A204.1 (cell line): ENCODE data around the gene AMER3.
"Not testable (repeated sequence)": the region's sequence is repeated elsewhere in the genome, so short reads cannot be mapped to it uniquely, and the experiment has no call there.

Experiments used
- FAIRE-seq: peaks from 2 replicates; lab custom pipeline; 2012; peaks lifted over from hg19 to GRCh38; lab: Jason Lieb, UNC

Gene AMER3, protein sequence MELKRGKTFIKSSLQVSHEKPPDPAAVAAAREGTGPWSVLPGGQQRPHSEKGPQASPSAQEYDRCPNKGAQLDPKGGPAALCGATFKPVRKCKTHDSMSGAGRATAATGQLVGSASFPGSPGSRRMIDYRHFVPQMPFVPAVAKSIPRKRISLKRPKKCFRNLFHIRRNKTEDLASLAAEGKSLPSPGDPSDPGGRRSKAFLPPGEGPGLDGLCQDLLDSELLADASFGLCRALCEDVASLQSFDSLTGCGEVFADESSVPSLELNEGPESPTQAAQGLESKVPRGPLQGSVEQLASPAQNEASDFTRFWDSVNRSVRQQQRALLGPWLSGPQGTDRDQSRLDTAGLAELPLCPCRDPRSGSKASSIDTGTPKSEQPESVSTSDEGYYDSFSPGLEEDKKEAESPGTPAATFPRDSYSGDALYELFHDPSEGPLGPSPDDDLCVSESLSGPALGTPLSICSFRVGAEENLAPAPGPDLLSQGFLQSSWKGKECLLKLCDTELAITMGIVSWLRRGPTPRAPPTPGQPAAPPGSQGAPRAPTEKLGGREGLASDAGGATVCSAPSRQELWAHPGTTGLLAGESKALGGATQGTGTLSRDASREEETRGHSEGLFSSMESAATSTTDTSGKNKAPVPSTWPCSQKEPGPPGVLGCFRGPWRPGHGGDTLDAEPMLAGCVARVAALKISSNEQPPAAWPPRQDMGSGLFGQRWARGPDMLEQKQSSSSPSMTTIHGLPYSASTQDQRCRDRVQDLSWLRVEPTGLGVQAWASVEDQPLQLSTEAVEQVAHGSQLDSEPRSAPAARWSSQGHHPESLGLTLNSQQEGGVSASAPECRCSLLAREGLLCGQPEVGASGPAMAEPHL

DNA sequence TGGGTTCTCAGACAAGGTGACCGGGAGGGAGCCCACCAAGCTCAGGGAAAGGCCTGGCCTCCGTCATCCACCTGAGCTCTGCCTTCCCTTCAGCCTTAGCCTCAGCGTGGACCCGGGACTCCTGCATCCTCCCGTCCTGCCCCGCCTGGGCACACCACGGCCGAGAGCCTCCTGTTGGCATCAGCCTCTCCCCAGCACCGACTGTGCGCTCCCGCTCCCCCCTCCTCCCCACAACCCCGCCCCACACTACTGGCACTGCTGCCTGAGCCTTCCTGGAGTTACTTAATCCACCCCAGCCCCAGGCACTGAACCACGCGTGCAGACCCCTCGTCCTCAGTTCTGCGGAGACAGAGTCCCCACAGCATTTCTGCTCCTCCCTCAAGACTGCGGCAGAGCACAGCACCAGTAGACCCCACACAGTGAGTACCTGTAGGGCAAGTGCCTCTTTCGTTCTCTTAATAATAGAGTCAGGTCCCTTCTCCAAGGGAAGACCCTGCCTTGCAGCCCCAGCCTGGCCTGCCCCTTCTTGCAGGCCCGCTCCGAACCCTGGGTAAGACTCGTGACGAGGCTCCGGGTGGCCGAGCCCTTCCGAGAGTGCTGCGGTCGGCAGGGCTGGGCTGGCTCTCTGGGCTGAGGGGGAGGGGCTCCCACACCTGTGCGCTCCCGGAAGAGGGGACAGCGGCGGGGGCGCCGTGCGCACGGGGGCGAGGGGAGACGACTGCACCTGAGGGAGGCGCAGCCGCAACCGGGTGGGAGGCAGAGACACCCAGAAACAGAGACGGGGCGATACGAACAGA, at the start of gene AMER3:
Gene AMER3, plus strand, starts transcription at position 285 of the 797 bp plus-strand sequence. CDS start 6,533 bp downstream, outside the sequence.
- FAIRE-seq: no peak

DNA sequence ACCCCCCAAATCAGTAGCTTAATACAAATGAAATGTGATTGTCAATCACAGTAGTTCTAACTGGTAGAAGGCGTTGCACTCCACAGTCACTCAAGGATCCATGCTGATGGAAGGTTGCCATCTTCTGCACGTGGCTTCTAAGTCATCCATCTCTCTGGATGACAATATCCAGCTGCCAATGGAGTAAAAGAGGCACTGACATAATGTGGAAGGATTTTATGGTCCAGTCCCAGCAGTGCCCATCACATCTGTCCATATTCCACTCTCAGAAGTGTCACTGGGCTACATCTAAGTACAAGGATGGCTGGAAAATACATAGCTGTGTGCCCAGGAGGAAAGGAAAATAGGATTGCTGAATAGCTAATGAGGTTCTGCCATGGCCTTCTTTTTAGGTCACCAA, 40.5 kb upstream of the AMER3 start:
- FAIRE-seq: not testable (repeated sequence)

DNA sequence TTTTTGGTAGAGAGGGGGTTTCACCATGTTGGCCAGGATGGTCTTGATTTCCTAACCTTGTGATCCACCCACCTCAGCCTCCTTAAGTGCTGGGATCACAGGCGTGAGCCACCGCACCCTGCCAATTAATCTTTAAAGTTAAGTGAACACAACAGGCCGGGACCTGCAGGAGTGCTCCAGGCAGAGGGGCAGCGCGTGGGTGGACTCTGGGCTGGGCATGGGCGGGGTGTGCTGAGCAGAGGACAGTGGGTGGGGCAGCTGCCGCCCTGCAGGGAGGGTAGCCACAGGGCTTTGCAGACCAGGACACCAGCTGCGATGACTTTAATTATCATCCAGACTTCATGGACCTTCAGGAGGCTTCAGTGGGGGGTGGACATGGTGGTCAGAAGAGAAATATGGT, 35.3 kb upstream of the AMER3 start:
- no peak for FAIRE-seq

DNA sequence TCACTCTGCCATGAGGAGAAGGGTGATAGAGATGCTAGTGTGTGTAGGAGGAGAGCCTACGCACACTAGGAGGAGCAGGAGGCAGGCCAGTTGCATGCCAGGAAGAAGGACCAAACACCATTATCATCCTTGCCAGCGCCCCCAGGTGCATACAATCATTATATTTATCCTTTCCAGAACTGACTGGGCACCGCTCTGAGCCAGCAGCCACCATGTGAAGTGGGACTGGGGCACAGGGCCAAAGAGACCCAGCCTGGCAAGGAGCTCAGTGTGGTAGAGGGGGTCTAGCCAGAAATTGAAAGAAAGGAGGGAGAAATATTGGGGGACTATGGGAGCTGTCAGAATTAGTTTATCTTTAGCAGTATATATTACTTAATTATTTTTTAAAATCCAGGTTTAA, 34.8 kb upstream of the AMER3 start:
- FAIRE-seq: no peak

DNA sequence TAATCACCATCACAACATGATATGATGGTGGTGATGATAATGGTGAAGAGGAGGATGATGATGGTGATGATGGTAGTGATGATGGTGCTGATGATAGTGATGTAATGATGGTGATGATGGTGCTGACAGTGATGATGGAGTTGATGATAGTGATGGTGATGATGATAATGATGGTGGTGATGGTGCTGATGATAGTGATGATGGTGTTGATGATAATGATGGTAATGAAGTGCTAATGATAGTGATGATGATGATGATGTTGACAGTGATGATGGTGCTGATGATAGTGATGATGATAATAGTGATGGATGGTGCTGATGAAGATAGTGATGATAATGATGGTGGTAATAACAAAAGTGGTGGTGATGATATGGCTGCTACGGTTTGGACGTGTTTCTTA, 30.9 kb upstream of the AMER3 start:
- no peak for FAIRE-seq

DNA sequence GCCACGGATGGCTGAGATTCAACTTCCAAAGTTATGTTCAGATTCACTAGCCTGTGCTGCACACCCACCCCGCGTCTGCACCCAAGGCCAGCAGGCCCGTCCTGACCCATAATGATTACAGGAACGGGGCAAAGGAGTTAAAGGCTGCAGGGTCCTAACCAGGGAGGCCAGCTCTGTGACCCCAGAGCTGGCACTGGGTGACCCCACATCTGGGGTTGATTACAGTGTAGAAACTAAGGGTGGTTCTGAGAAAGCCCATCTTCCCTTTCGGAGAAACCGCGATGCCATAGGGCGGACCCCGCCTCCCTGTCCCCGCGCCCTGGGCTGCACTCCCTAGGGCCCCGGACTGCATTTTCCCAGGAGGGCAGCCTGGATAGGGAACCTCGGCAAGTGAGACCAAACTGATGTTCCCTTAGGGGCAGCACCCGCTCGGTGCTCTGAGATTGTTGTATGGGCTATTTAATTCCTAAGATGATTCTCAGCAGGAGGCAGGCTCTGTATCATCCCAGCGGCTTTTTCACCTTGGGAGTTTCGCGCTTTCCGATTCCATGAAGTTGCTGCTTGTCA, 28.6 kb upstream of the AMER3 start:
- no peak for FAIRE-seq

GRCh38 chr2:130727286-130727924, 27.9 kb upstream of the AMER3 start:
- no peak for FAIRE-seq

DNA sequence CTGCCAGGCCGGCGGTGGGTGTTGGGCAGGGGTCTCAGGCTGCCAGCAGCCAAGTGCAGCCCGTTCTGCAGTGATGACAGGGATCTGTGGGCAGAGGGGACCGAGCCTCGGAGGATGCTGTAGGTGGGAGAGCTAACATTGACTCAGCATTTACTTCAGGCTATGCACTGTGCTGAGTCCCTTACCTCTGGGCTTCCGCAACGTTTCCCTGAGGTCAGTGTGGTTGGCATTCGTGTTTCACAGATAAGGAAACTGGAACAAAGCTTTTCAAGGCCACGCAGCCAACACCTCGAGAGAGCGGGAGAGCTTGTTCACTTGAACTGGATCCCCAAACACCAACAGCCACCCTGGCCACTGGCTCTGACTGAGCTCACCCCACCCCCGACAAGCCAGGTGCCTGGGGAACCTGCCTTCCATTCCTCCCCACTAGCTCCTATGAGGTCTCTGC, 27.3 kb upstream of the AMER3 start:
- no peak for FAIRE-seq

DNA sequence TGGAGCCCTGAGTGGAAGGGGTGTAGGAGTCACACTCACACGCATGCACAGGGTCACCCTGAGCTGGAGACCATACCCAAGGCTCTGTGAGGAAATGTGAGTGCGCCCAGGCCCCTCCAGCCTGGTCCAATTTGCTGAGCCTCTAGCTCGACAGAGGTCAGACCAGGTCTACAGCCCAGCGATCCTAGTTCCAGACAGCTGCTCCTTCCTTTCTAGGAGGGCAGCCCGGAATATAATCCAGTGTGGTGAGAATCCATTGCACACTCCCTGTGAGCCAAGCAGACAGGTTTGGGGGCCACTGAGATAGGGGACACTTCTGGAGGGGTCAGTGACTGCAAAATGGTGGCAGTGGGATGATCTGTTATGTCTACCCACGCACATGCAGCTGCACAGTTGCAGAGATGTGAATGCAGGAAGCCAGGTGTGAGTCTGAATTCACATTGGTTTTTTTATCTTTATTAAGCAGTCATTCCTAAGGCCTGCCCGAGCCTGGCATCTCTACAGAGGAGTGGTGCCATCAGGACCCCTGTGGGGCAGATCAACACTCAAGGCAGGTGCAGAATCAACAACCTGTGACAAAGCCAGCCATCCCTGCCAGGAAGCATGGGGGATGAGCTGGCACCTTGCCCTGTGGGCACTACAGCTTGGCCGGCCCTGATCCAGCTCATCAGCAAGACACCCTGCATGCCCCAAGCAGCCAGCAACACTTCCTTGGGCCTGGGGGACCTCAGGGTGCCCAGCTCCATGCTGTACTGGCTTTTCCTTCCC, 26.6 kb upstream of the AMER3 start, which contains the start of gene GPR148:
Gene GPR148, plus strand, starts transcription at position 522 of the 768 bp plus-strand sequence. Its CDS starts 82 bp downstream, at position 604.
- no peak for FAIRE-seq

DNA sequence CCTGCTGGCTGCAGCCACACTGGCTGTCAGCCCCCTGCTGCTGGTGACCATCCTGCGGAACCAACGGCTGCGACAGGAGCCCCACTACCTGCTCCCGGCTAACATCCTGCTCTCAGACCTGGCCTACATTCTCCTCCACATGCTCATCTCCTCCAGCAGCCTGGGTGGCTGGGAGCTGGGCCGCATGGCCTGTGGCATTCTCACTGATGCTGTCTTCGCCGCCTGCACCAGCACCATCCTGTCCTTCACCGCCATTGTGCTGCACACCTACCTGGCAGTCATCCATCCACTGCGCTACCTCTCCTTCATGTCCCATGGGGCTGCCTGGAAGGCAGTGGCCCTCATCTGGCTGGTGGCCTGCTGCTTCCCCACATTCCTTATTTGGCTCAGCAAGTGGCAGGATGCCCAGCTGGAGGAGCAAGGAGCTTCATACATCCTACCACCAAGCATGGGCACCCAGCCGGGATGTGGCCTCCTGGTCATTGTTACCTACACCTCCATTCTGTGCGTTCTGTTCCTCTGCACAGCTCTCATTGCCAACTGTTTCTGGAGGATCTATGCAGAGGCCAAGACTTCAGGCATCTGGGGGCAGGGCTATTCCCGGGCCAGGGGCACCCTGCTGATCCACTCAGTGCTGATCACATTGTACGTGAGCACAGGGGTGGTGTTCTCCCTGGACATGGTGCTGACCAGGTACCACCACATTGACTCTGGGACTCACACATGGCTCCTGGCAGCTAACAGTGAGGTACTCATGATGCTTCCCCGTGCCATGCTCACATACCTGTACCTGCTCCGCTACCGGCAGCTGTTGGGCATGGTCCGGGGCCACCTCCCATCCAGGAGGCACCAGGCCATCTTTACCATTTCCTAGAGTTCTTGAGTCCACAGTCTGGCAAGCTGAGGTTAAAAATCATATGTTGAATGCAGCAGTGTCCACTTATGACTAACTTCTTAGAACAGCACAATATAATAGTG, 25.7 kb upstream of the AMER3 start:
- FAIRE-seq: no peak

DNA sequence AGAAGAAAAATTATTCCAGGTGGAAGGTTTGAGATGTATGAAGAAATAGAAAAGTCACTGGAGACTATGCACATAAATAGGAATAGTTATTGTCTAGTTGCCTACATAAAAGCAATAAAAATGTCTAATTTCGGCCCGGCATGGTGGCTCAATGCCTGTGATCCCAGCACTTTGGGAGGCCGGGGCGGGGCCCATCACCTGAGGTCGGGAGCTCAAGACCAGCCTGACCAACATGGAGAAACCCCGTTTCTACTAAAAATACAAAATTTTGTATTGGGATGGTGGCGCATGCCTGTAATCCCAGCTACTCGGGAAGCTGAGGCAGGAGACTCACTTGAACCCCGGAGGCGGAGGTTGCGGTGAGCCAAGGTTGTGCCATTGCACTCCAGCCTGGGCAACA, 23.1 kb upstream of the AMER3 start:
- FAIRE-seq: not testable (repeated sequence)

GRCh38 chr2:130735200-130735599, 20.1 kb upstream of the AMER3 start:
- FAIRE-seq: no peak

- FAIRE-seq: no peak
Observed at GRCh38 chr2:130736487-130736886, 18.9 kb upstream of the AMER3 start.

DNA sequence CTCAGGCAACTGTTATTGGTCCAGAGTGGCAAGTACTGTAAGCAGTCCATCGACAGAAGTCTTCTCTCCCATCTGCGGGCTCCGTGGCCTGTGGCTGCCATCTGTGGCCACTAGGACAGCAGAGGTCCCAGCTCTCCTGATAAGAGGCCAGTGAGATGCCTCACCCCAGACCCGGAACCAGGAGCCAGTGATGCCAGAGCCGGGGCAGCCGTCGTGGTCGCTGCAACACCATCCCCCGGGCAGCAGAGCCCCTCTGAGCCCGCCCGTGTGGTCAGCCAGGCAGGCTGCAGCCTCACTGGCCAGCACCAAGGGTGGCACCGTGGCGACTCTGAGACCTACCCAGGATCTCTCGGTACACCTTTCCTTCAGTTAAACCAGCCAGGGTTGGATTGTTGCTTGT, 17.7 kb upstream of the AMER3 start:
- no peak for FAIRE-seq

GRCh38 chr2:130740671-130741070, 14.7 kb upstream of the AMER3 start:
- FAIRE-seq: no peak

DNA sequence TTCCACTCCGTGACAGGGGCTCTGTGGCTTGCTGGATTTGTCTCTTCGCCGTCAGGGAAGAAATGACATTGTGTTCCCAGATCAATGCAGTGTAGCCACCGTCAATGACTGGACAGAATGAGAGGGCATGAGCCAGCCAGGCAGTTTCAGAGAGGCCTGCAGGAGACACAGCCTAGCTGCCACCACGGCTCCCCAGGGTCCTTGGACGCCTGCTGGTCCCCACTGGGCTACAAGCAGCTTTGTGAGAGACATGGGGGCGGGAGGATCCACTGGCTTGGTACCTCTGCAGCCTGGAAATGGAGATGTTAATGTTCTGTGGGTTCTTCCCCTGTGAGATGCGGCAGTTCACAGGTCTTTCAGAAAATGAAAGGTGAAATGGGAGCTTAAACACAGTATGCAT, 12.1 kb upstream of the AMER3 start:
- FAIRE-seq: no peak

- FAIRE-seq: no peak
Observed at GRCh38 chr2:130744287-130745117, 10.8 kb upstream of the AMER3 start.

DNA sequence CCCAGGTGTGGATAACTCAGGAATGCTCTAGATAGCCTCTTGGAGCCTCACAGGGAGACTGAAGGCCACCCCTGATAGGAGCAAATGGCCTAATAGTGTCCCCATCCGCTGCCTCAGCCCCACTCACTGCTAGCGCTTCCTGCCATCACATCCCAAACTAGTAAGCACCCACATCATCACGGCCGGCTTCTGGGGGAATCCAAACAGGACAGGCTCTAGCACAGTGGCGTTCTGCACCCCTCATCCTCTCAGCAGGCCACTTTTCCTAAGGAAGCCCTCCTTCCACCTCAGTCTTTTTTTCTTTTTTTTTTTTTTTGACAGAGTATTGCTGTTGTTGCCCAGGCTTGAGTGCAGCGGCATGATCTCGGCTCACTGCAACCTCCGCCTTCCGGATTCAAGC, 6.3 kb upstream of the AMER3 start:
- no peak for FAIRE-seq

- no peak for FAIRE-seq
Observed at GRCh38 chr2:130749641-130750040, 5.7 kb upstream of the AMER3 start.
